PC-3 (cell line): ENCODE results near the gene DOK7.

ENCODE experiments used
- CTCF ChIP-seq: fragments of 300-600 bp; sonication (generic); conservative IDR thresholded peaks from 2 replicates; pipeline ENCODE4 v1.5.1; 2017; ENCODE audit warnings: antibody characterized with exemption, low read depth, mild to moderate bottlenecking, low read length
- EZH2phosphoT487 ChIP-seq: fragments of 300-600 bp; sonication (generic); IDR thresholded peaks from 2 replicates; pipeline ENCODE4 v1.6.1; 2018; ENCODE audit warnings: mild to moderate bottlenecking, antibody characterized with exemption, low read length, borderline replicate concordance

- no peak for TF ChIP-seq CTCF
- no peak for TF ChIP-seq EZH2phosphoT487
Measured at GRCh38 chr4:3420606-3420955, 42.5 kb upstream of the DOK7 start.
